ENCODE measurements around the gene OSCP1. TPM values are rescaled to one million over a fixed set of nuclear protein-coding genes. Genes with fewer than 3 reads are reported as not detected.

OSCP1 gene
- total and polyA plus RNA-seq, 2 experiments from 2014 or later: 2.2 to 2.6 TPM

DNA sequence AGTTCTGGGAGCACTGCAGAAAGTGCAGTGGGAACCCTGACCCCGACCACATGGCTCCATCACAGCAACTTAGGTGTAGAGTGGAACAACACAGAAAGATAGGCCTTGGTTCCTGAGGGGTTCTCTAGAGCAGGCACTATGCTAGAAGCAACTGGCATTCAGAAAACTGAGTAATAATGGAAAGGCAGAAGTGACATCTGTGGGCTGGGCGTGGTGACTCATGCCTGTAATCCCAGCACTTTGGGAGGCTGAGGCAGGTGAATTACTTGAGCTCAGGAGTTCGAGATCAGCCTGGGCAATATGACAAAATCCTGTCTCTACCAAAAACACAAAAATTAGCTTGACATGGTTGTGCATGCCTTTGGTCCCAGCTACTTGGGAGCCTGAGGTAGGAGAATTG lies 8.7 kb upstream of the OSCP1 start (continued):
- no peak for TF ChIP-seq ZNF462 (CRISPR knock-in tag; IDR thresholded peaks at IDR 0.05)
- TF ChIP-seq, protein P1, sequence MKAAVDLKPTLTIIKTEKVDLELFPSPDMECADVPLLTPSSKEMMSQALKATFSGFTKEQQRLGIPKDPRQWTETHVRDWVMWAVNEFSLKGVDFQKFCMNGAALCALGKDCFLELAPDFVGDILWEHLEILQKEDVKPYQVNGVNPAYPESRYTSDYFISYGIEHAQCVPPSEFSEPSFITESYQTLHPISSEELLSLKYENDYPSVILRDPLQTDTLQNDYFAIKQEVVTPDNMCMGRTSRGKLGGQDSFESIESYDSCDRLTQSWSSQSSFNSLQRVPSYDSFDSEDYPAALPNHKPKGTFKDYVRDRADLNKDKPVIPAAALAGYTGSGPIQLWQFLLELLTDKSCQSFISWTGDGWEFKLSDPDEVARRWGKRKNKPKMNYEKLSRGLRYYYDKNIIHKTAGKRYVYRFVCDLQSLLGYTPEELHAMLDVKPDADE (IDR thresholded peaks at IDR 0.05): no peak
- TF ChIP-seq JUNB (IDR thresholded peaks at IDR 0.05; ENCODE audit: unreplicated experiment): no peak
- TF ChIP-seq ZNF331 (CRISPR knock-in tag; IDR thresholded peaks at IDR 0.05; ENCODE audit: low read depth): no peak
- TF ChIP-seq EZH2 (IDR thresholded peaks at IDR 0.05; ENCODE audit: low read depth, unreplicated experiment): no peak
- no peak for TF ChIP-seq POLR2AphosphoS5 (IDR thresholded peaks at IDR 0.05; ENCODE audit: low read depth)
- TF ChIP-seq NANOG (IDR thresholded peaks at IDR 0.05; ENCODE audit: borderline replicate concordance): no peak
- TF ChIP-seq STAT1 (IDR thresholded peaks at IDR 0.05; ENCODE audit: unreplicated experiment): no peak
- no peak for TF ChIP-seq CTCF (conservative IDR thresholded peaks at IDR 0.05; ENCODE audit: low read depth in 2 of 2)
